GM19099 (cell line): ENCODE results near the gene ATP13A1.

ENCODE experiments used
- POLR2A ChIP-seq: IDR thresholded peaks from 3 replicates; pipeline ENCODE4 v1.6.1; 2011; ENCODE audit warnings: low read depth; ENCODE audit not compliant: insufficient read length; ENCODE audit errors: extremely low read depth

Gene ATP13A1

DNA sequence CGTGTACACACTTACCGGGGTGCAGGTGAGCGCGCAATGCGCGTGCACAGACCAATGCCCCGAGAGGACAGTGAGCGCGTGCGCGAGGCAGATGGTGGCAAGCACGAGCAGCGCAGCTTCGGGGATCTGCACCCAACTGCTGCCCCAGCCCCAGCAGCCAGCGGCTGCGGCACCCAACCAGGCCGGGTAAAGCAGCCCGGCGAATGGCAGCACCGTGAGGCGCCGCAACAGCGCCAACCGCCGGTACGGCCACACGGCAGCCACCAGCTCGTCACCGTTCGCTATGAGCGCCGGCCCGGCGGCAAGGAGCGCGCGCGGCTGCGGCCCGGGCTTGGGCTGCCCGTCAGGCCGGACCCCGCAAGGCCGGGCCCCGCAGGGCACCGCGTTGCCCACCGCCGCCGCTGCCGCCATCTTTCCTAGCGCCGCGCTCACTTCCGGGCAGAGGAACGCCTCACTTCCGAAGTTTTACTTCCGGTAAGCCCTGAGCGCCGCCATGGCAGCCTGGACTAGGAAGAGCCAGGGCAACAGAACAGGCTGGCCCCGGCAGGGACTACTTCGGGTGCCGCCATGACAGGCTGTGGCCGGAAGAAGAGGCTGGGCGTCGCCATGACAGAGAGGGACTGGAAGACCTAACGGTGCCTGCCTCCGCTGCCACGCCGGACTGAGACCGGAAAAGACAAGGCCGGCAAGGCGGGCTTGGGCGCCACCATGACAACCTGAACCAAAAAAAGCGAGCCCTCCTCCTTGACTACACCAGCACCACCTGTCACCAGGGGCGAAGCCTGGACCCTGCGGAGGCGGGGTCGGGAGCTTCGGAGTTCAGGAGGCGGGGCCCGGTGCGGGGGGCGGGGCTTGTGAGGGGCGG lies at the start of gene ATP13A1:
Gene ATP13A1, minus strand, starts transcription at position 421 of the 865 bp plus-strand sequence. Its CDS starts 10 bp downstream, at position 411.
- peak; percentile 87 for TF ChIP-seq POLR2A

DNA sequence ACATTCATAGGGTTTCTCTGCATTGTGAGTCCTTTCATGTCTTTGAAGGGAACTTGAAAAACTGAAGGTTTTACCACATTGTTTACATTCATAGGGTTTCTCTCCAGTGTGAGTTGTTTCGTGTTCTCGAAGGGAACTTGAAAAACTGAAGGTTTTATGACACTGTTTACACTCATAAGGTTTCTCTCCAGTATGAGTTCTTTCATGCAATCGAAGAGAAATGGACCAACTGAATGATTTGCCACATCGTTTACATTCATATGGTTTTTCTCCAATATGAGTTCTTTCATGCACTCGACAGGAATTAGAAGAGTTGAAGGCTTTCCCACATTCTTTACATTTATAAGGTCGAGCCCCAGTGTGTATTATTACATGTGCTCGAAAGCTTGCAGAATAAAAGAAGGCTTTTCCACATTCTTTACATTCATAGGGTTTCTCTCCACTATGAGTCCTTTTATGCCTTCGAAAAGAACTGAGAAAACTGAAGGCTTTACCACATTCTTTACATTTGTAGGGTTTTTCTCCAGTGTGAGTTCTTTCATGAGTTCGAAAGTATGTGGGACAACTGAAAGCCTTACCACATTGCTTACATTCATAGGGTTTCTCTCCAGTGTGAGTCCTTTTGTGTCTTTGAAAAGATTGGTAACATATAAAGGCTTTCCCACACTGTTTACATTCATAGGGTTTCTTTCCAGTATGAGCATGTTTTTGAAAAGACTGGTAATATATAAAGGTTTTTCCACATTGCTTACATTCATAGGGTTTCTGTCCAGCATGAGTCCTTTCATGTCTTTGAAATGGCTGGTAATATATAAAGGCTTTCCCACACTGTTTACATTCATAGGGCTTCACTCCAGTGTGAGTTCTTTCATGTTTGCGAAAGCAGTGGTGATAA lies 48.7 kb upstream of the ATP13A1 start:
- TF ChIP-seq POLR2A = no peak

- TF ChIP-seq POLR2A = no peak
Measured at GRCh38 chr19:19711306-19711933, 47.9 kb upstream of the ATP13A1 start.

GRCh38 chr19:19710506-19710905 lies 47.0 kb upstream of the ATP13A1 start:
- TF ChIP-seq POLR2A = no peak

DNA sequence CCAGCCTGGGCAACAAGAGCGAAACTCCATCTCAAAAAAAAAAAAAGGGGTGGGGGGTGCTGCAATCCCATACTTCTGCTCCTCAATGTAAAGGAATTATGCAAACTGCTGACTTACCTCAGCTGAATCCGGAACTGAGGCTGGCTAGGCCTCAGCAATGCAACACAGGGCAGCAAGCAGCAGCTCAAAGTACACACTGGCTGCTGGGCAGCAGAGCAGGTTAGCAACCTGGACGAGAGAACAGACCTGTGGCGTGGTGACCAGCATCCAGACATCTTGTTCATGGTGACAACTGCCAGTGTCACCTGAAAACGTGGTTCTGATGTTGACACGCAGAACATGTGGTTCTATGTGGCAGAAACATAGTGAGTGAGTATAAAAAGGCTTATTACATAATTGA lies 41.4 kb upstream of the ATP13A1 start:
- TF ChIP-seq POLR2A = no peak

- TF ChIP-seq POLR2A = no peak
Measured at GRCh38 chr19:19697589-19697988, 34.1 kb upstream of the ATP13A1 start.

DNA sequence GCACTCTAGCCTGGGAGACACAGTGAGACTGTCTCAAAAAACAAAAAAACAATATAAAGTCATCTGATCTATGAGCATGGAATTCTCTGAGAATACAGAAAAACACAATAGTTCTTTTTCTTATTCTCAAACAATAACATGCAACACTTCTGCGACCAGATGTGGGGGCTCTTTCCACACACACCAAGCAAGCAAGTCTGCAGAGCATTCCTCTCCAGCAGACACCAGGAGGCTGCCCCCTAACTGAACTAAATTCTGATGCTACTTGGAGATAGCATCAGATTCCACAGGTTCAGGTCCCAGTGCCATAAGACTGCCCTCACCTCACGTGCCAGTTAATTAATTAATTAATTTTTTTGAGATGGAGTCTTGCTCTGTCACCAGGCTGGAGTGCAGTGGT lies 32.9 kb upstream of the ATP13A1 start:
- TF ChIP-seq POLR2A = no peak

GRCh38 chr19:19691683-19692082 lies 28.2 kb upstream of the ATP13A1 start:
- TF ChIP-seq POLR2A = no peak

DNA sequence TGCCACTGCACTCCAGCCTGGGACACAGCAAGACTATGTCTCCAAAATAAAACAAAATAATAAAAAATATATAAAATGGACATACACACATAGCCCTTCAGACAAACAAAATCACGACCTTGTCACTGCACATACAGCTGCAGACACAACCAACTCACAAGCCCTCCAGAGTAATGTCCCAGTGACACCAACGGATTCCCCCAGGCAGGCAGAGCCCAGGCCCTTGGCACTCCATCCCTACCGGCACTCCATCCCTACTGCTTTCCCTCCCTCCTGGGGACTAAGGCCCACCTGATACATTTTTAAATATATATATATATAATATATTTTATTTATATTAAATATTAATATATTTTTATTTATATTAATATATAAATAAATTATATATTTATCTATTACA lies 23.6 kb upstream of the ATP13A1 start:
- TF ChIP-seq POLR2A = no peak

GRCh38 chr19:19686580-19686979 lies 23.1 kb upstream of the ATP13A1 start:
- TF ChIP-seq POLR2A = no peak

DNA sequence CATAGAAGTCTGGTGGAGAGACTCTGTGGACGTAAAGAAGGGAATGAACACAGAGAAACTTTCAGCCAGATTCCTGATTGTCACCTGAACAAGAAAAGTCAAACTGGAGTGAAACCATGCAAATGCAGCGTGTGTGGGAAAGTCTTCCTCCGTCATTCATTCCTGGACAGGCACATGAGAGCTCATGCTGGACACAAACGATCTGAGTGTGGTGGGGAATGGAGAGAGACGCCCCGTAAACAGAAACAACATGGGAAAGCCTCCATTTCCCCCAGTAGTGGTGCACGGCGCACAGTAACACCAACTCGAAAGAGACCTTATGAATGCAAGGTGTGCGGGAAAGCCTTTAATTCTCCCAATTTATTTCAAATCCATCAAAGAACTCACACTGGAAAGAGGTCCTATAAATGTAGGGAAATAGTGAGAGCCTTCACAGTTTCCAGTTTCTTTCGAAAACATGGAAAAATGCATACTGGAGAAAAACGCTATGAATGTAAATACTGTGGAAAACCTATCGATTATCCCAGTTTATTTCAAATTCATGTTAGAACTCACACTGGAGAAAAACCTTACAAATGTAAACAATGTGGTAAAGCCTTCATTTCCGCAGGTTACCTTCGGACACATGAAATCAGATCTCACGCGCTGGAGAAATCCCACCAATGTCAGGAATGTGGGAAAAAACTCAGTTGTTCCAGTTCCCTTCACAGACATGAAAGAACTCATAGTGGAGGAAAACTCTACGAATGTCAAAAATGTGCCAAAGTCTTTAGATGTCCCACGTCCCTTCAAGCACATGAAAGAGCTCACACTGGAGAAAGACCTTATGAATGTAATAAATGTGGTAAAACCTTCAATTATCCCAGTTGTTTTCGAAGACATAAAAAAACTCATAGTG lies 15.9 kb upstream of the ATP13A1 start:
- no peak for TF ChIP-seq POLR2A

DNA sequence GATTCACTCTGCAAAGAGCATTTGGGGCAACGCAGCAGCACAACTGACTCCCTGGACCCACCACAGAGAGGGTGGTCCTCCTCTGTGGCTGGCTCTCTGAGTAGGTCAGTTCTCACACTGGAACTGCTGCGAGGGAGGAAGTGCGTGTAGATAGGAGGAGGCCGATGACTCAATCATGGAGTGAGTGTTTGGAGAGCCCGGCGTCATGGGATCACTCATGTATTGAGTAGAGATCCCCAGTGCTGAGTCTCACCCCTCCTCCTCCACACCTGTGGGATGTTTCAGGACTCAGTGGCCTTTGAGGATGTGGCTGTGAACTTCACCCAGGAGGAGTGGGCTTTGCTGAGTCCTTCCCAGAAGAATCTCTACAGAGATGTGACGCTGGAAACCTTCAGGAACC lies 14.1 kb upstream of the ATP13A1 start:
- no peak for TF ChIP-seq POLR2A

DNA sequence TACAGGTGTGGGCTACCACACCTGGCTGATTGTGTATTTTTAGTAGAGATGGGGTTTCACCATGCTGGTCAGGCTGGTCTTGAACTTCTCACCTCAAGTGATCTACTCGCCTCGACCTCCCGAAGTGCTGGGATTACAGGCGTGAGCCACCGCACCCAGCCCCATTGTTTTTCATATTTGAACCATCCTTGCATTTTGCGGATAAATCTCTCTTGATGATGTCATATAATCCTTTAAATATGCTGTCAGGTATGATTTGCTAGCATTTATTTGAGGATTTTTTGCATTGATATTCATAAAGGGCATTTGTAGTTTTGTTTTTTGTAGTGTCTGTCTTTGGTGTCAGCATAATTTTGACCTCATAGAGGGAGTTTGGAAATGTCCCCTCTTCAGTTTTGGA lies 10.8 kb upstream of the ATP13A1 start:
- TF ChIP-seq POLR2A = no peak

DNA sequence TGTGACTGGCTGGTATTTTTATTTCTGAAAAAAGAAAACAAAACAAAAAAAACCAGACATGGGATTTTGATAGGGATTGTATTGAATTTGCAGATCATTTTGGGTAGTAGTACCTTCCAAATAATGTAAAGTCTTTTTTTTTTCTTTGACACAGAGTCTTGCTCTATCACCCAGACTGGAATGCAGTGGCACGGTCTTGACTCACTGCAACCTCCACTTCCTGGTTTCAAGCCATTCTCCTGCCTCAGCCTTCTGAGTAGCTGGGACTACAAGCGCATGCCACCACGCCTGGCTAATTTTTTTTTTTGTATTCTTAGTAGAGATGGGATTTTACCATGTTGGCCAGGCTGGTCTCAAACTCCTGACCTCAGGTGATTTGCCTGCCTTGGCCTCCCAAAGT lies 9.3 kb upstream of the ATP13A1 start:
- no peak for TF ChIP-seq POLR2A
